Right atrium auricular region (tissue), 2 donors: Measurements from ENCODE around the gene GSDME. TPM values are rescaled to one million over a fixed set of nuclear protein-coding genes. Genes with fewer than 3 reads are reported as not detected.

Source experiments
- DNase-seq: peaks from one replicate; pipeline ENCODE4 v3.0.0-alpha.2; 2019; ENCODE audit warnings: low spot score
- H3K27ac ChIP-seq, 2 donors: fragments of 200-600 bp; sonication (generic); 1 replicate in 1 of 2; 2 replicates in 1 of 2; pipeline ENCODE4 v1.5.1; 2016 to 2019
- H3K27me3 ChIP-seq, 2 donors: fragments of 200-600 bp; sonication (generic); one replicate each; pipeline versions ENCODE4 v1.5.1 to v1.6.0; 2017 to 2019
- H3K36me3 ChIP-seq: fragments of 200-600 bp; sonication (generic); one replicate; pipeline ENCODE4 v1.5.1; 2016
- H3K4me1 ChIP-seq, 2 donors: fragments of 200-600 bp; sonication (generic); one replicate each; pipeline versions ENCODE4 v1.5.1 to v1.6.0; 2017 to 2019
- H3K4me3 ChIP-seq, 2 donors: fragments of 200-600 bp; sonication (generic); 1 replicate in 1 of 2; 2 replicates in 1 of 2; pipeline ENCODE4 v1.5.1; 2017 to 2019; ENCODE audit warnings: mild to moderate bottlenecking in 1 of 2, moderate library complexity in 1 of 2
- H3K9me3 ChIP-seq, 2 donors: fragments of 200-600 bp; sonication (generic); one replicate each; pipeline ENCODE4 v1.5.1; 2019
- total RNA-seq, 2 donors: library from RNA; depleted of rRNA; stranded (reverse); fragments of >200 nt; gene quantifications; one replicate each; pipeline ENCODE4 v1.1.0, GENCODE V29; 2016
- TF ChIP-seq, protein P1 (sequence below), 2 donors: fragments of 200-600 bp; sonication (generic); IDR thresholded peaks; one replicate each; pipeline ENCODE4 v1.5.1; 2019; ENCODE audit warnings: antibody characterized with exemption in 2 of 2

GSDME gene
- total RNA-seq, 2 donors from 2014 or later, result 7.7 to 11.9 TPM

DNA sequence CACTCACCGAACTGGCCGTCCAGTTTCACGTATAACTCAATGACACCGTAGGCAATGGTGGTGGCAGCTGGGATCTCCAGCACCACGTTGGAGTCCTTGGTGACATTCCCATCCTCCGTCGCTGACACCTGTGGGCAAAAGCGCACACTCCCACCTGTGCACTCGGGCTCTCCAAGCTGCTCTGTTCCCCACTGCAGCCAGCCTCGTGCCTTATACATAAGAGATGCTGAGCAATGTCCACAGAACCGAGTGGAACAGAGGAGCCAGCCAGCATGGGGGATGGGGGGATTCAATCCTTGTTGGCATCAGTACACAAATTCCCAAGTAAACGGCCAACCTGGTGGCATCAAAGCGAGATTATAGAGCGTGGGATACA lies 40.0 kb downstream of the GSDME start:
- Histone ChIP-seq H3K27me3 (no peaks in the 10 kb centered on the region), H3K9me3 (no peaks in the 10 kb centered on the region), H3K4me1 (no peaks in the 10 kb centered on the region), H3K27ac (no peak overlapping the region), H3K4me3 (no peak overlapping the region), H3K36me3 (no peaks in the 10 kb centered on the region)
- TF ChIP-seq, protein P1, sequence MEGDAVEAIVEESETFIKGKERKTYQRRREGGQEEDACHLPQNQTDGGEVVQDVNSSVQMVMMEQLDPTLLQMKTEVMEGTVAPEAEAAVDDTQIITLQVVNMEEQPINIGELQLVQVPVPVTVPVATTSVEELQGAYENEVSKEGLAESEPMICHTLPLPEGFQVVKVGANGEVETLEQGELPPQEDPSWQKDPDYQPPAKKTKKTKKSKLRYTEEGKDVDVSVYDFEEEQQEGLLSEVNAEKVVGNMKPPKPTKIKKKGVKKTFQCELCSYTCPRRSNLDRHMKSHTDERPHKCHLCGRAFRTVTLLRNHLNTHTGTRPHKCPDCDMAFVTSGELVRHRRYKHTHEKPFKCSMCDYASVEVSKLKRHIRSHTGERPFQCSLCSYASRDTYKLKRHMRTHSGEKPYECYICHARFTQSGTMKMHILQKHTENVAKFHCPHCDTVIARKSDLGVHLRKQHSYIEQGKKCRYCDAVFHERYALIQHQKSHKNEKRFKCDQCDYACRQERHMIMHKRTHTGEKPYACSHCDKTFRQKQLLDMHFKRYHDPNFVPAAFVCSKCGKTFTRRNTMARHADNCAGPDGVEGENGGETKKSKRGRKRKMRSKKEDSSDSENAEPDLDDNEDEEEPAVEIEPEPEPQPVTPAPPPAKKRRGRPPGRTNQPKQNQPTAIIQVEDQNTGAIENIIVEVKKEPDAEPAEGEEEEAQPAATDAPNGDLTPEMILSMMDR (IDR thresholded peaks at IDR 0.05), result no peak
- DNase-seq, result peak; percentile 48

DNA sequence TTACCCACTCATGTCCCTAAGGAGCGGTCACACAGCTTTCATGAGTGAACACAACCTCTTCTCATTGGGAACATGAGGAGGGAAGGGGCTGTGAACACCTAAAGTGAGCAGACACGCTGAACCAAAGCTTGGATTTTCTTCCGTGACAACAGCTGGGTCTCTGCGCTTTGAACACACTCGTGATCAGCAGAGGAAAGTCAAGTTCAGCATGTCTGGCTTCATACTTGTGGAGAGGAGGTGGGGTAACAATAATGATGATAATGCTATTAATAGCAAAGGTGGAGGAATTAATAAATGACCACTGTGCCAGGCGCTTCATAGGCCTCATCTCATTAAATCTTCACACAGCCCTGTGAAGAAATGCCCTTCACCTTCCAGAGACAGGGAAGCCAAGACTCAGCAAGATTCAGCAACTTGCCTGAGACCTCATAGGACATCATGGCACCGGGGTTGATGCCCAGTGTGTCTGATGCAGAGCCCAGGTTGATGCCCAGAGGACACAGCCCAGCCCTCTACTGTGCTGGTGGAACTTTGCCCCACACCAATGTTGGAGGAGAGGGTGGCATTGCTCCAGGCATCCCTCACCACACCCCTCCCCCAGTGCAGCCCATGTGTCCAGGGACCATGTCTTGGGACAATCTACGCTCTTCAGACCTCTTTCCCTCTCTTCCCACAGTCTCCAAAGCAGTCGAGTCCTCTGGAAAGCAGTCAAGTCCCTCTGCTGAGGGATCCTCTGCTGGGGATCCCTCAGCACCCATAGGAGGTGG lies 40.6 kb downstream of the GSDME start:
- Histone ChIP-seq H3K36me3 (no peaks in the 10 kb centered on the region), H3K27me3 (no peaks in the 10 kb centered on the region), H3K27ac (no peak overlapping the region), H3K9me3 (no peaks in the 10 kb centered on the region), H3K4me3 (no peak overlapping the region), H3K4me1 (no peaks in the 10 kb centered on the region)
- DNase-seq, result peak; percentile 18
- TF ChIP-seq, protein P1 (IDR thresholded peaks at IDR 0.05), result no peak

DNA sequence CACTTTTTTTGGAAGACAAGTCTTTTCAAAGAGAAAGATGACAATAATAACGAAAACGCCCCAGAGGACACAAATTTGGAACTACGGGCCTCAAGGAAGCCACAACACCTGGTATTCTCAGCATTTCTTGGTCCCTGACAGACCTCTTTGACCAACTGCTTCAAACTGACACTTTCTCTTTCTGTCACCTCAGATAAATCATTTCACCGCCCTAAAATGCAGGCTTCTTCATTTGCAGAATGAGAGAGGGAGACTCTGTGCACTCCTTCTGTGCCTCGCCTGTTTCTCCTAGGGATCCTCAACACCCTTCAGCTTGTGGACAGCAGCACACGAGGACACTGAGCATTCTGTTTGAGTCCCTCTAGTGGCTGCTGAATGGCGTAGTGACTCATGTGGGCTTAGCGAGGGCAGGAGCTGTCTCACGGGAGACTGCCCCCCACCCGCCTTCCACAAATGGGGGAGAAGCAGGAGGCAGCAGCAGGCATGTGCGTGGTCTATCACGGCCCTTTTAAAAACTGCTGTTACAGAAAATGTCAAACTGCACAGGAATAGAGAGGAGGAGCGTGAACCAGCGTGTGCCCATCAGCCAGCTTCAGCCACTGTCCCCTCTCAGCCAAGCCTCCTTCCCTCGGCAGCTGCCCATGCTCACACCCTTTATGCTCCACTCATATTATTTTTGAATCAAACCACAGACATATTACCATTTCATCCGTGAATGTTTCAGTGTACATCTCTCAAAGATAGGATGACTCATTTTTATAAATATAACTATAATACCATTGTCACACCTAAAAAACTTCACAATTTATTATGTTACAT lies 41.4 kb downstream of the GSDME start:
- Histone ChIP-seq H3K36me3 (no peaks in the 10 kb centered on the region), H3K27ac (no peak overlapping the region), H3K4me3 (no peak overlapping the region), H3K27me3 (no peaks in the 10 kb centered on the region), H3K4me1 (no peaks in the 10 kb centered on the region), H3K9me3 (no peaks in the 10 kb centered on the region)
- TF ChIP-seq, protein P1 (IDR thresholded peaks at IDR 0.05), result peak; percentile 19 to 53
- peak; percentile 34 for DNase-seq

DNA sequence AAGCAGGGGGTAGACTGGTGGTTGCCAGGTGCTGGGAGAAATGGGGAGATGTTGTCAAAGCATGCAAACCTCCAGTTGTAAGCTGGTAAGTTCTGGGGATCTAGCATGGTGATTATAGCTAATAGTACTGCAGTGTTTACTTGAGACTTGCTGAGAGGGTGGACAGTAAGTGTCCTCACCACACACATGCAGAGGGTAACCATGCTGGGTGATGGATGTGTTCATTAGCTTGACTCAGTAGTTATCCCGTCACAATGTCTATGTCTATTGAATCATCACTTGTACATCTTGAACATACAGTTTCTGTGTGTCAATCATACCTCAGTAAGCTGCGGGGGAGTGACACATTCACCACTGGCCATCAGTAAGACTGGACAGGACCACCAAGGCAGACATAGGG lies 42.1 kb downstream of the GSDME start:
- H3K9me3 ChIP-seq, result no peaks in the 10 kb centered on the region
- TF ChIP-seq, protein P1 (IDR thresholded peaks at IDR 0.05), result no peak
- H3K36me3 ChIP-seq, result no peaks in the 10 kb centered on the region
- DNase-seq, result peak; percentile 16
- no peaks in the 10 kb centered on the region for H3K4me1 ChIP-seq
- H3K4me3 ChIP-seq, result no peak overlapping the region
- no peaks in the 10 kb centered on the region for H3K27me3 ChIP-seq
- no peak overlapping the region for H3K27ac ChIP-seq

DNA sequence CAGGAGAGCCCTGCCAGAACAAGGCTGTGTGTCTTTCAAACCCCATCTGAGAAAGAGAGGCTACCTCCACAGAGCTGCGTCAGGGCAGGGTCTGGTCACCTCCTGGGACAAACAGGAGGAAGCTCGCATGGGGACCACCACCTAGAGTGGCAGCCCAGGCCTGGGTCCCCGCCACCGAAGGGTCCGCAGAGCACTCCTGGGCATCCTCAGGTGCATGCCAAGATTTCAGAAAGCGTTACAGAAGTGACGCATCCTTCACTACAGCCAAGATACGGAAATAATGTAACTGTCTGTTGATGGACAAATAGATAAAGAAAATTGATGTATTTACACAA lies 42.6 kb downstream of the GSDME start:
- Histone ChIP-seq H3K36me3 (no peaks in the 10 kb centered on the region), H3K27ac (no peak overlapping the region), H3K27me3 (no peaks in the 10 kb centered on the region), H3K4me3 (no peak overlapping the region), H3K4me1 (no peaks in the 10 kb centered on the region), H3K9me3 (no peaks in the 10 kb centered on the region)
- peak; percentile 44 for DNase-seq
- TF ChIP-seq, protein P1 (IDR thresholded peaks at IDR 0.05), result no peak
